Hepatocyte (in vitro differentiated cells): Measurements from ENCODE around the gene KRTAP16-1. TPM values are rescaled to one million over a fixed set of nuclear protein-coding genes. Genes with fewer than 3 reads are reported as not detected.

Experiments
- DNase-seq: peaks from one replicate; pipeline ENCODE4 v3.0.0-alpha.2; 2016; ENCODE audit warnings: low spot score
- H2AFZ ChIP-seq: fragments of 200-600 bp; sonication (generic); 2 replicates; pipeline ENCODE4 v1.6.0; 2016; ENCODE audit warnings: antibody characterized with exemption, mild to moderate bottlenecking
- H3K27ac ChIP-seq: fragments of 200-600 bp; sonication (generic); 2 replicates; pipeline ENCODE4 v1.5.1; 2016; ENCODE audit warnings: mild to moderate bottlenecking
- H3K27me3 ChIP-seq: fragments of 200-600 bp; sonication (generic); 2 replicates; pipeline ENCODE4 v1.6.1; 2016
- H3K36me3 ChIP-seq: fragments of 200-600 bp; sonication (generic); replicated peaks from 2 replicates; pipeline ENCODE4 v1.5.1; 2016; ENCODE audit warnings: low read depth; ENCODE audit not compliant: insufficient read depth
- H3K4me1 ChIP-seq: fragments of 200-600 bp; sonication (generic); 2 replicates; pipeline ENCODE4 v1.5.1; 2016; ENCODE audit warnings: mild to moderate bottlenecking, moderate library complexity; ENCODE audit not compliant: insufficient read depth
- H3K4me2 ChIP-seq: fragments of 200-600 bp; sonication (generic); 2 replicates; pipeline ENCODE4 v1.6.0; 2016
- H3K4me3 ChIP-seq: fragments of 200-600 bp; sonication (generic); 2 replicates; pipeline ENCODE4 v1.5.1; 2016; ENCODE audit warnings: mild to moderate bottlenecking
- H3K79me2 ChIP-seq: fragments of 200-600 bp; sonication (generic); 2 replicates; pipeline ENCODE4 v1.6.0; 2017; ENCODE audit warnings: mild to moderate bottlenecking
- H3K9me2 ChIP-seq: fragments of 200-600 bp; sonication (generic); replicated peaks from 2 replicates; pipeline ENCODE4 v1.6.0; 2017; ENCODE audit warnings: mild to moderate bottlenecking; ENCODE audit not compliant: insufficient read depth
- H3K9me3 ChIP-seq: fragments of 200-600 bp; sonication (generic); 2 replicates; pipeline ENCODE4 v1.5.1; 2016; ENCODE audit warnings: low read depth, mild to moderate bottlenecking
- H4K20me1 ChIP-seq: fragments of 200-600 bp; sonication (generic); 2 replicates; pipeline ENCODE4 v1.6.0; 2016; ENCODE audit warnings: mild to moderate bottlenecking; ENCODE audit not compliant: insufficient read depth, poor library complexity, severe bottlenecking
- CTCF ChIP-seq: fragments of 200-600 bp; sonication (generic); IDR thresholded peaks from 2 replicates; pipeline ENCODE4 v1.5.1; 2016; ENCODE audit warnings: antibody characterized with exemption, mild to moderate bottlenecking; ENCODE audit not compliant: poor library complexity
- EZH2 ChIP-seq: fragments of 200-600 bp; sonication (generic); IDR thresholded peaks from 2 replicates; pipeline ENCODE4 v1.6.1; 2016; ENCODE audit warnings: antibody characterized with exemption, mild to moderate bottlenecking, borderline replicate concordance
- EZH2phosphoT487 ChIP-seq: fragments of 200-600 bp; sonication (generic); IDR thresholded peaks from one replicate; pipeline ENCODE4 v1.6.1; 2018; ENCODE audit warnings: antibody characterized with exemption, mild to moderate bottlenecking, low read depth, moderate library complexity; ENCODE audit not compliant: unreplicated experiment, severe bottlenecking
- WGBS: methylation state at CpG from one replicate; pipeline ENCODE4 v1.1.6; 2016; ENCODE audit warnings: low lambda C conversion rate; ENCODE audit errors: missing lambda C conversion rate; 5-methylcytosine and 5-hydroxymethylcytosine counted together
- polyA plus RNA-seq: library from polyadenylated mRNA; unstranded; fragments of >200 nt; fragmentation: Nextera tagmentation; extraction: Ambion mirVana; gene quantifications from 2 replicates; pipeline ENCODE4 v1.2.1, GENCODE V29; 2016
- total RNA-seq: library from RNA; depleted of rRNA; stranded (reverse); fragments of >200 nt; gene quantifications from 2 replicates; pipeline ENCODE4 v1.2.3, GENCODE V29; 2014

Gene KRTAP16-1
- total and polyA plus RNA-seq, 2 experiments from 2014 or later: not detected

- Histone ChIP-seq H3K4me2 (no peak overlapping the region), H3K27ac (no peak overlapping the region), H2AFZ (no peak overlapping the region), H4K20me1 (no peaks in the 10 kb centered on the region), H3K9me2 (no peaks in the 10 kb centered on the region), H3K4me1 (no peaks in the 10 kb centered on the region), H3K4me3 (no peak overlapping the region), H3K79me2 (no peaks in the 10 kb centered on the region), H3K9me3 (no peaks in the 10 kb centered on the region), H3K27me3 (no peaks in the 10 kb centered on the region), H3K36me3 (no peaks in the 10 kb centered on the region)
- no peak for TF ChIP-seq CTCF
- TF ChIP-seq EZH2phosphoT487: no peak
- no peak for TF ChIP-seq EZH2
- WGBS: 94% methylated on average over 18 of the region's 18 CpGs
- no peak for DNase-seq
Measured at GRCh38 chr17:41326173-41327145, 17.4 kb upstream of the KRTAP16-1 start.

GRCh38 chr17:41325611-41326010 is 16.5 kb upstream of the KRTAP16-1 start:
- H2AFZ ChIP-seq: no peak overlapping the region
- H3K4me2 ChIP-seq: no peak overlapping the region
- H3K4me1 ChIP-seq: no peaks in the 10 kb centered on the region
- H3K79me2 ChIP-seq: no peaks in the 10 kb centered on the region
- no peak overlapping the region for H3K27ac ChIP-seq
- no peak overlapping the region for H3K4me3 ChIP-seq
- no peaks in the 10 kb centered on the region for H3K9me3 ChIP-seq
- no peak for TF ChIP-seq CTCF
- TF ChIP-seq EZH2phosphoT487: no peak
- TF ChIP-seq EZH2: no peak
- H4K20me1 ChIP-seq: no peaks in the 10 kb centered on the region
- H3K9me2 ChIP-seq: no peaks in the 10 kb centered on the region
- WGBS: 94% methylated on average over 6 of the region's 6 CpGs
- H3K36me3 ChIP-seq: no peaks in the 10 kb centered on the region
- no peak for DNase-seq
- no peaks in the 10 kb centered on the region for H3K27me3 ChIP-seq

GRCh38 chr17:41325126-41325525 is 16.0 kb upstream of the KRTAP16-1 start:
- Histone ChIP-seq H3K36me3 (no peaks in the 10 kb centered on the region), H3K27me3 (no peaks in the 10 kb centered on the region), H3K4me3 (no peak overlapping the region), H3K27ac (no peak overlapping the region), H3K4me2 (no peak overlapping the region), H3K4me1 (no peaks in the 10 kb centered on the region), H3K9me2 (no peaks in the 10 kb centered on the region), H3K79me2 (no peaks in the 10 kb centered on the region), H2AFZ (no peak overlapping the region), H3K9me3 (no peaks in the 10 kb centered on the region), H4K20me1 (no peaks in the 10 kb centered on the region)
- TF ChIP-seq EZH2phosphoT487 (no peak), CTCF (no peak), EZH2 (no peak)
- DNase-seq: no peak
- 84% methylated on average over 8 of the region's 10 CpGs for WGBS
